GM12872 (cell line): ENCODE results near the gene SMURF1.

Experiments used
- CTCF ChIP-seq: IDR thresholded peaks from 3 replicates; pipeline ENCODE4 v1.5.1; 2011; ENCODE audit warnings: low read depth, mild to moderate bottlenecking, low read length, moderate library complexity; ENCODE audit not compliant: insufficient read depth

SMURF1 gene

GRCh38 chr7:99180067-99180650 is 36.3 kb upstream of the SMURF1 start:
- no peak for TF ChIP-seq CTCF

GRCh38 chr7:99177165-99177564 is 33.3 kb upstream of the SMURF1 start:
- TF ChIP-seq CTCF = no peak

- no peak for TF ChIP-seq CTCF
Observed at GRCh38 chr7:99173787-99174186, 29.9 kb upstream of the SMURF1 start.

- TF ChIP-seq CTCF = no peak
Observed at GRCh38 chr7:99171731-99172130, 27.8 kb upstream of the SMURF1 start.

GRCh38 chr7:99170730-99171074 is 26.8 kb upstream of the SMURF1 start:
- TF ChIP-seq CTCF = no peak

- TF ChIP-seq CTCF = no peak
Observed at GRCh38 chr7:99170065-99170729, 26.3 kb upstream of the SMURF1 start.

- TF ChIP-seq CTCF = no peak
Observed at GRCh38 chr7:99167072-99167471, 23.2 kb upstream of the SMURF1 start.

- no peak for TF ChIP-seq CTCF
Observed at GRCh38 chr7:99165816-99166215, 21.9 kb upstream of the SMURF1 start.
